ENCODE data around the gene ZNF333.

Gene ZNF333

GRCh38 chr19:14659874-14660489 is 29.9 kb upstream of the ZNF333 start:
- no peak for TF ChIP-seq CTCF (conservative IDR thresholded peaks at IDR 0.05)
- TF ChIP-seq ZFX (IDR thresholded peaks at IDR 0.05): no peak
- no peak overlapping the region for H3K27ac ChIP-seq

GRCh38 chr19:14661372-14661924 is 28.4 kb upstream of the ZNF333 start:
- TF ChIP-seq CTCF (conservative IDR thresholded peaks at IDR 0.05) (no peak), ZFX (IDR thresholded peaks at IDR 0.05) (no peak)
- no peak overlapping the region for H3K27ac ChIP-seq

- no peak overlapping the region for H3K27ac ChIP-seq
- TF ChIP-seq ZFX (IDR thresholded peaks at IDR 0.05) (no peak), CTCF (conservative IDR thresholded peaks at IDR 0.05) (no peak)
Measured at GRCh38 chr19:14669940-14670339, 19.9 kb upstream of the ZNF333 start.

- TF ChIP-seq ZFX (IDR thresholded peaks at IDR 0.05) (no peak), CTCF (conservative IDR thresholded peaks at IDR 0.05) (no peak)
- H3K27ac ChIP-seq: no peak overlapping the region
Measured at GRCh38 chr19:14670408-14670807, 19.4 kb upstream of the ZNF333 start.

GRCh38 chr19:14672188-14672872 is 17.5 kb upstream of the ZNF333 start:
- TF ChIP-seq ZFX (IDR thresholded peaks at IDR 0.05): no peak
- TF ChIP-seq CTCF (conservative IDR thresholded peaks at IDR 0.05): no peak
- H3K27ac ChIP-seq: no peak overlapping the region

GRCh38 chr19:14673088-14673487 is 16.8 kb upstream of the ZNF333 start:
- H3K27ac ChIP-seq: no peak overlapping the region
- TF ChIP-seq ZFX (IDR thresholded peaks at IDR 0.05): no peak
- no peak for TF ChIP-seq CTCF (conservative IDR thresholded peaks at IDR 0.05)

GRCh38 chr19:14674764-14675163 is 15.1 kb upstream of the ZNF333 start, which contains the start of gene ADGRE3:
ADGRE3 (minus strand) TSS chr19:14674844; CDS start chr19:14674770, 74 bp downstream.
- H3K27ac ChIP-seq: no peak within 1 kb of the TSS

More at GRCh38 chr19:14674764-14675163, 15.1 kb upstream of the ZNF333 start, which contains the start of gene ADGRE3:
- no peak for TF ChIP-seq CTCF (conservative IDR thresholded peaks at IDR 0.05)
- TF ChIP-seq ZFX (IDR thresholded peaks at IDR 0.05): no peak
